Activated CD4-positive, alpha-beta T cell treated with anti-CD3 and anti-CD28 coated beads, Interleukin-2, amount 10 ng/mL, durations not matched to agents 7 days and 5 days (primary cell): ENCODE data around the gene BHLHA15. TPM values are rescaled to one million over a fixed set of nuclear protein-coding genes. Genes with fewer than 3 reads are reported as not detected.

ENCODE experiments used
- CTCF ChIA-PET: fragments of 350-600 bp; sonication (Branson Sonifier 250); formaldehyde crosslinking; loops from one replicate; lab custom pipeline; 2021; ENCODE audit warnings: antibody characterized with exemption; lab: Charles Lee
- POLR2A ChIA-PET: fragments of 350-600 bp; sonication (Branson Sonifier 250); formaldehyde crosslinking; loops from one replicate; lab custom pipeline; 2021; ENCODE audit warnings: antibody characterized with exemption; lab: Charles Lee
- DNase-seq: peaks from one replicate; pipeline ENCODE4 v3.0.0-alpha.2; 2020
- H3K27ac Mint-ChIP-seq: one replicate; pipeline ENCODE4 v1.8.0; 2021; ENCODE audit warnings: mild to moderate bottlenecking, moderate library complexity, mixed read lengths
- H3K27me3 Mint-ChIP-seq: one replicate; pipeline ENCODE4 v1.8.0; 2021; ENCODE audit warnings: mixed read lengths
- H3K36me3 Mint-ChIP-seq: one replicate; pipeline ENCODE4 v1.8.0; 2021; ENCODE audit warnings: low read depth, mixed read lengths
- H3K4me1 Mint-ChIP-seq: one replicate; pipeline ENCODE4 v1.8.0; 2021; ENCODE audit warnings: mixed read lengths
- H3K4me3 Mint-ChIP-seq: one replicate; pipeline ENCODE4 v1.8.0; 2021; ENCODE audit warnings: mild to moderate bottlenecking, moderate library complexity, mixed read lengths
- H3K9me3 Mint-ChIP-seq: one replicate; pipeline ENCODE4 v1.8.0; 2021; ENCODE audit warnings: mixed read lengths
- total RNA-seq, 2 experiments: library from RNA; stranded (reverse); gene quantifications; one replicate each; pipeline ENCODE4 v1.2.3, GENCODE V29; 2021

Gene BHLHA15
- total RNA-seq, 2 experiments from 2014 or later: not detected

- ChIA-PET POLR2A (interaction anchor here (0.7 kb wide), 1 partner anchor 74 kb away, joined by 7 read pairs; no protein-coding TSS in a partner anchor), CTCF (interaction anchor here (0.6 kb wide), 1 partner anchor 1410 kb away, joined by 3 read pairs; no protein-coding TSS in a partner anchor)
- Mint-ChIP-seq H3K27ac (no peak overlapping the region), H3K4me1 (peaks cover 13% of the 10 kb centered on the region), H3K27me3 (no peaks in the 10 kb centered on the region), H3K9me3 (no peaks in the 10 kb centered on the region), H3K4me3 (no peak overlapping the region), H3K36me3 (peaks cover 37% of the 10 kb centered on the region)
- DNase-seq: no peak
Observed at GRCh38 chr7:98192781-98193457, 18.3 kb upstream of the BHLHA15 start.

DNA sequence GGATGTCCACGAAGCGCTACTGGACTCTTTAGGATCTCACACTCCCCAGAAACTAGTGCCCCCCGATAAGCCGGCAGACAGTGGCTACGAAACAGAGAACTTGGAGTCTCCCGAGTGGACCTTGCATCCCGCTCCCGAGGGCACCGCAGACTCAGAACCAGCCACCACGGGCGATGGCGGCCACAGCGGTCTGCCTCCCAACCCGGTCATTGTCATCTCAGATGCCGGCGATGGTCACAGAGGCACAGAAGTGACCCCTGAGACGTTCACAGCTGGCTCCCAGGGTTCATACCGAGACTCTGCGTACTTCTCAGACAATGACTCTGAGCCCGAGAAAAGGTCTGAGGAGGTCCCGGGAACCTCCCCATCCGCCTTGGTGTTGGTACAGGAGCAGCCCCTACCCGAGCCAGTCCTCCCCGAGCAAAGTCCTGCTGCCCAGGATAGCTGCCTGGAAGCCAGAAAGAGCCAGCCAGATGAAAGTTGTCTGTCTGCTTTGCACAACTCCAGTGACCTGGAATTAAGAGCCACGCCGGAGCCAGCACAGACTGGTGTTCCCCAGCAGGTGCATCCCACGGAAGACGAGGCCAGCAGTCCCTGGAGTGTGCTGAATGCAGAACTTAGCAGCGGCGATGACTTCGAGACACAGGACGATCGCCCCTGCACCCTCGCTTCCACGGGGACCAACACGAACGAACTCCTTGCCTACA lies 17.6 kb upstream of the BHLHA15 start:
- Mint-ChIP-seq H3K27me3 (no peaks in the 10 kb centered on the region), H3K36me3 (peaks cover 37% of the 10 kb centered on the region), H3K4me3 (no peak overlapping the region), H3K4me1 (peaks cover 13% of the 10 kb centered on the region), H3K27ac (no peak overlapping the region), H3K9me3 (no peaks in the 10 kb centered on the region)
- no peak for DNase-seq
- ChIA-PET CTCF (no interaction called here), POLR2A (interaction anchor here (0.7 kb wide), 1 partner anchor 74 kb away, joined by 7 read pairs; no protein-coding TSS in a partner anchor)

DNA sequence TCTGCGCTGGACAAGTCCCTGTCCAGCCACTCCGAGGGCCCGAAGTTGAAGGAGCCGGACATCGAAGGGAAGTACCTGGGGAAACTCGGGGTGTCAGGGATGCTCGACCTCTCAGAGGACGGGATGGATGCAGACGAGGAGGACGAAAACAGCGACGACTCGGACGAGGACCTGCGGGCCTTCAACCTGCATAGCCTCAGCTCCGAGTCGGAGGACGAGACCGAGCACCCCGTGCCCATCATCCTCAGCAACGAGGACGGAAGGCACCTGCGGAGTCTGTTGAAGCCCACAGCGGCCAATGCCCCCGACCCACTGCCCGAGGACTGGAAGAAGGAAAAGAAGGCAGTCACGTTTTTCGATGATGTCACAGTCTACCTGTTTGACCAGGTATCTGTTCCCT lies 17.1 kb upstream of the BHLHA15 start:
- ChIA-PET CTCF (interaction anchor here (0.6 kb wide), 1 partner anchor 13 kb away, joined by 3 read pairs; no protein-coding TSS in a partner anchor), POLR2A (no interaction called here)
- Mint-ChIP-seq H3K27me3 (no peaks in the 10 kb centered on the region), H3K36me3 (peaks cover 36% of the 10 kb centered on the region), H3K4me3 (no peak overlapping the region), H3K9me3 (peaks cover 3% of the 10 kb centered on the region), H3K4me1 (peaks cover 12% of the 10 kb centered on the region), H3K27ac (no peak overlapping the region)
- no peak for DNase-seq

GRCh38 chr7:98194672-98195457 lies 16.4 kb upstream of the BHLHA15 start:
- H3K27me3 Mint-ChIP-seq: no peaks in the 10 kb centered on the region
- peaks cover 6% of the 10 kb centered on the region for H3K4me1 Mint-ChIP-seq
- ChIA-PET CTCF (interaction anchor here (0.6 kb wide), 2 partner anchors 14 to 75 kb away, joined by 3 to 5 read pairs; no protein-coding TSS in a partner anchor), POLR2A (no interaction called here)
- H3K27ac Mint-ChIP-seq: no peak overlapping the region
- H3K36me3 Mint-ChIP-seq: peaks cover 31% of the 10 kb centered on the region
- no peak for DNase-seq
- no peak overlapping the region for H3K4me3 Mint-ChIP-seq
- H3K9me3 Mint-ChIP-seq: peaks cover 5% of the 10 kb centered on the region

GRCh38 chr7:98196706-98197605 lies 14.3 kb upstream of the BHLHA15 start:
- Mint-ChIP-seq H3K27me3 (no peaks in the 10 kb centered on the region), H3K27ac (no peak overlapping the region), H3K4me1 (peaks cover 24% of the 10 kb centered on the region), H3K9me3 (peaks cover 5% of the 10 kb centered on the region), H3K4me3 (no peak overlapping the region), H3K36me3 (peaks cover 33% of the 10 kb centered on the region)
- CTCF ChIA-PET: interaction anchor here (1.0 kb wide), 1 partner anchor 22 kb away, joined by 3 read pairs; no protein-coding TSS in a partner anchor
- POLR2A ChIA-PET: no interaction called here
- no peak for DNase-seq

- H3K4me3 Mint-ChIP-seq: no peak overlapping the region
- H3K9me3 Mint-ChIP-seq: peaks cover 5% of the 10 kb centered on the region
- CTCF ChIA-PET: interaction anchor here (1.8 kb wide), 1 partner anchor 29 kb away, joined by 4 read pairs; no protein-coding TSS in a partner anchor
- POLR2A ChIA-PET: no interaction called here
- H3K27me3 Mint-ChIP-seq: no peaks in the 10 kb centered on the region
- H3K27ac Mint-ChIP-seq: no peak overlapping the region
- H3K4me1 Mint-ChIP-seq: peaks cover 46% of the 10 kb centered on the region
- DNase-seq: no peak
- peaks cover 38% of the 10 kb centered on the region for H3K36me3 Mint-ChIP-seq
Observed at GRCh38 chr7:98199131-98199530, 12.1 kb upstream of the BHLHA15 start.

GRCh38 chr7:98200364-98200763 lies 10.9 kb upstream of the BHLHA15 start:
- Mint-ChIP-seq H3K9me3 (peaks cover 5% of the 10 kb centered on the region), H3K36me3 (peaks cover 40% of the 10 kb centered on the region), H3K27me3 (no peaks in the 10 kb centered on the region), H3K4me1 (peaks cover 50% of the 10 kb centered on the region), H3K4me3 (no peak overlapping the region), H3K27ac (no peak overlapping the region)
- no peak for DNase-seq
- CTCF ChIA-PET: no interaction called here
- POLR2A ChIA-PET: no interaction called here

- Mint-ChIP-seq H3K27me3 (no peaks in the 10 kb centered on the region), H3K4me3 (peak overlapping the region; percentile 68), H3K27ac (peak overlapping the region; percentile 93), H3K9me3 (peaks cover 5% of the 10 kb centered on the region), H3K36me3 (peaks cover 44% of the 10 kb centered on the region), H3K4me1 (peaks cover 50% of the 10 kb centered on the region)
- ChIA-PET POLR2A (interaction anchor here (1.2 kb wide), 1 partner anchor 48 kb away, joined by 6 read pairs; no protein-coding TSS in a partner anchor), CTCF (interaction anchor here (1.0 to 3.1 kb wide), 2 partner anchors 10 to 97 kb away, joined by 3 to 8 read pairs; no protein-coding TSS in a partner anchor)
- peak; percentile 83 for DNase-seq
Observed at GRCh38 chr7:98202367-98203195, 8.7 kb upstream of the BHLHA15 start.

- ChIA-PET POLR2A (interaction anchor here (1.2 kb wide), 1 partner anchor 47 kb away, joined by 6 read pairs; no protein-coding TSS in a partner anchor), CTCF (interaction anchor here (3.1 kb wide), 1 partner anchor 9 kb away, joined by 8 read pairs; no protein-coding TSS in a partner anchor)
- Mint-ChIP-seq H3K4me3 (peak overlapping the region; percentile 68), H3K27me3 (no peaks in the 10 kb centered on the region), H3K9me3 (peaks cover 5% of the 10 kb centered on the region), H3K36me3 (peaks cover 37% of the 10 kb centered on the region), H3K4me1 (peaks cover 50% of the 10 kb centered on the region), H3K27ac (peak overlapping the region; percentile 67)
- DNase-seq: no peak
Observed at GRCh38 chr7:98203261-98203963, 7.8 kb upstream of the BHLHA15 start.

DNA sequence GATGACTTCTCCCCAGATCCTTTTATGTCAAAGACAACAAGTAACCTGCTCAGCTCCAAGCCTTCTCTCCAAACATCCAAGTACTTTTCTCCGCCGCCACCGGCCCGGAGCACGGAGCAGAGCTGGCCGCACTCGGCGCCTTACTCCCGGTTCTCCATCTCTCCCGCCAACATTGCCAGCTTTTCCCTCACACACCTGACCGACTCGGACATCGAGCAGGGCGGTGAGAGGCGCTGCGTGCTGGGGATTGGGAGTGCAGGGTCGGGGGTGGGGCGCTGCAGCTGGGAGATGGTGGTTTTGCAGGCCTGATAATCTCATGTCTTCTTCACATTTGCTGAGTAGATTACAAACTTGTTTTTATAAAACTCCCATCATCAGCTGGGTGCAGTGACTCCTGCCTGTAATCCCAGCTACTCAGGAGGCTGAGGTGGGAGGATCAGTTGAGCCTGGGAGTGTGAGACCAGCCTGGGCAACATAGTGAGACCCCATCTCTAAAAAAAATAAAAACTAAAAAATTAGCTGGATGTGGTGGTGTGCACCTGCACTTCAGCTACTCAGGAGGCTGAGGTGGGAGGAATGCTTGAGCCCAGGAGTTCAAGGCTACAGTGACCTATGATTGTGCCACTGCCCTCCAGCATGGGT lies 7.2 kb upstream of the BHLHA15 start:
- no peak for DNase-seq
- Mint-ChIP-seq H3K27ac (peak overlapping the region; percentile 67), H3K9me3 (peaks cover 2% of the 10 kb centered on the region), H3K4me3 (peak overlapping the region; percentile 12), H3K36me3 (peaks cover 34% of the 10 kb centered on the region), H3K4me1 (peaks cover 48% of the 10 kb centered on the region), H3K27me3 (no peaks in the 10 kb centered on the region)
- POLR2A ChIA-PET: no interaction called here
- CTCF ChIA-PET: interaction anchor here (3.1 kb wide), 1 partner anchor 9 kb away, joined by 8 read pairs; no protein-coding TSS in a partner anchor
